Endodermal cell (in vitro differentiated cells): ENCODE results near the gene TFEC. TPM values are rescaled to one million over a fixed set of nuclear protein-coding genes. Genes with fewer than 3 reads are reported as not detected.

Experiments
- DNase-seq: peaks from one replicate; pipeline ENCODE4 v3.0.0-alpha.2; 2017
- H3K27ac ChIP-seq: 2 replicates; pipeline ENCODE4 v1.5.1; 2013; ENCODE audit warnings: mild to moderate bottlenecking, low read depth, low read length, moderate library complexity
- H3K27me3 ChIP-seq: 2 replicates; pipeline ENCODE4 v1.6.1; 2013; ENCODE audit warnings: mild to moderate bottlenecking, low read length, moderate library complexity; ENCODE audit not compliant: insufficient read depth, control insufficient read depth, poor library complexity, severe bottlenecking
- H3K36me3 ChIP-seq: 2 replicates; pipeline ENCODE4 v1.7.0; 2013; ENCODE audit warnings: mild to moderate bottlenecking, low read length, moderate library complexity; ENCODE audit not compliant: control insufficient read depth, insufficient read depth
- H3K4me1 ChIP-seq: one replicate; pipeline ENCODE4 v1.7.0; 2013; ENCODE audit warnings: low read length; ENCODE audit not compliant: control insufficient read depth, insufficient read depth
- H3K4me3 ChIP-seq: 2 replicates; pipeline ENCODE4 v1.5.1; 2013; ENCODE audit warnings: mild to moderate bottlenecking, low read length, moderate library complexity
- H3K9ac ChIP-seq: 2 replicates; pipeline ENCODE4 v1.6.1; 2013; ENCODE audit warnings: mild to moderate bottlenecking, low read length, moderate library complexity; ENCODE audit not compliant: poor library complexity, severe bottlenecking; ENCODE audit errors: extremely low read depth
- H3K9me3 ChIP-seq: 2 replicates; pipeline ENCODE4 v1.6.1; 2013; ENCODE audit warnings: mild to moderate bottlenecking, low read length, moderate library complexity; ENCODE audit not compliant: control insufficient read depth
- H3K27ac Mint-ChIP-seq: 2 replicates; pipeline ENCODE4 v1.8.0; 2020; ENCODE audit warnings: mixed read lengths
- H3K27me3 Mint-ChIP-seq: 2 replicates; pipeline ENCODE4 v1.8.0; 2021; ENCODE audit warnings: mild to moderate bottlenecking, mixed read lengths; ENCODE audit not compliant: insufficient read depth
- H3K36me3 Mint-ChIP-seq: 2 replicates; pipeline ENCODE4 v1.8.0; 2020; ENCODE audit warnings: low read depth, mixed read lengths
- H3K4me1 Mint-ChIP-seq: 2 replicates; pipeline ENCODE4 v1.8.0; 2020; ENCODE audit warnings: mixed read lengths
- H3K4me3 Mint-ChIP-seq: 2 replicates; pipeline ENCODE4 v1.8.0; 2020; ENCODE audit warnings: mild to moderate bottlenecking, moderate library complexity, mixed read lengths
- H3K9me3 Mint-ChIP-seq: 2 replicates; pipeline ENCODE4 v1.8.0; 2020; ENCODE audit warnings: mild to moderate bottlenecking, mixed read lengths
- WGBS, 2 experiments: methylation state at CpG; one replicate each; pipeline versions ENCODE4 v1.1.5 to v1.1.7; 2013; ENCODE audit warnings: missing lambda C conversion rate in 2 of 2, mixed read lengths in 1 of 2; ENCODE audit not compliant: insufficient coverage in 1 of 2, insufficient read length in 1 of 2; 5-methylcytosine and 5-hydroxymethylcytosine counted together
- total RNA-seq, 2 donors: library from RNA; stranded (reverse); fragmentation: NEBNext Ultra II Directional in 1 of 2; extraction: Animal tissue kit (Norgen Biotek cat#: 25700) in 1 of 2; gene quantifications; 2 replicates in 1 of 2; 3 replicates in 1 of 2; pipeline ENCODE4 v1.2.1, GENCODE V29; 2021
- TF ChIP-seq, protein P1 (sequence below): fragments of 200-600 bp; sonication (generic); conservative IDR thresholded peaks from 2 replicates; pipeline ENCODE4 v1.5.0; 2021; ENCODE audit warnings: antibody characterized with exemption, mild to moderate bottlenecking

TFEC gene
- total RNA-seq, 2 donors from 2014 or later, result not detected

DNA sequence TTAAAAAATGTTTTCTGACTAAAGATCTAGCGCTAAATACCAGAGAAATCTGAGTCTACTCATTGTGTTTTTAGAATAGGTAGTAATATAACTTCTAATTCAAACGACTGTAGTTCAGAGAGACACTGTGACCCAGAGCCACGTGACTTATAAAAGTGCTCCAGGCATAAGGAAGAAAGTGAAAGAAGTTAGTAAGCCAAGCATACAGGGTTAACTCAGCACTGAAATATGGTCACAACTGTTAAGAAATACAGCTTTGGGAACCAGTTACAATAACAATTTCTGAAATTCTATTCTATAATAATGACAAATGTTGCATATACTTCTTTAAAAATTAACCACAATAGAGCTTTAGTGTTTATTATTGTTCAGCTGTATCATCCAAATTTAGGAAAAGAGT, 119.1 kb downstream of the TFEC start:
- Histone ChIP-seq H3K4me1 (no peaks in the 10 kb centered on the region), H3K9ac (no peak overlapping the region), H3K27me3 (no peaks in the 10 kb centered on the region), H3K4me3 (no peak overlapping the region), H3K9me3 (no peaks in the 10 kb centered on the region), H3K36me3 (no peaks in the 10 kb centered on the region), H3K27ac (no peak overlapping the region)
- Mint-ChIP-seq H3K4me3 (no peak overlapping the region), H3K27ac (no peak overlapping the region), H3K36me3 (no peaks in the 10 kb centered on the region), H3K4me1 (no peaks in the 10 kb centered on the region), H3K27me3 (no peaks in the 10 kb centered on the region), H3K9me3 (no peaks in the 10 kb centered on the region)
- DNase-seq, result no peak
- TF ChIP-seq, protein P1, sequence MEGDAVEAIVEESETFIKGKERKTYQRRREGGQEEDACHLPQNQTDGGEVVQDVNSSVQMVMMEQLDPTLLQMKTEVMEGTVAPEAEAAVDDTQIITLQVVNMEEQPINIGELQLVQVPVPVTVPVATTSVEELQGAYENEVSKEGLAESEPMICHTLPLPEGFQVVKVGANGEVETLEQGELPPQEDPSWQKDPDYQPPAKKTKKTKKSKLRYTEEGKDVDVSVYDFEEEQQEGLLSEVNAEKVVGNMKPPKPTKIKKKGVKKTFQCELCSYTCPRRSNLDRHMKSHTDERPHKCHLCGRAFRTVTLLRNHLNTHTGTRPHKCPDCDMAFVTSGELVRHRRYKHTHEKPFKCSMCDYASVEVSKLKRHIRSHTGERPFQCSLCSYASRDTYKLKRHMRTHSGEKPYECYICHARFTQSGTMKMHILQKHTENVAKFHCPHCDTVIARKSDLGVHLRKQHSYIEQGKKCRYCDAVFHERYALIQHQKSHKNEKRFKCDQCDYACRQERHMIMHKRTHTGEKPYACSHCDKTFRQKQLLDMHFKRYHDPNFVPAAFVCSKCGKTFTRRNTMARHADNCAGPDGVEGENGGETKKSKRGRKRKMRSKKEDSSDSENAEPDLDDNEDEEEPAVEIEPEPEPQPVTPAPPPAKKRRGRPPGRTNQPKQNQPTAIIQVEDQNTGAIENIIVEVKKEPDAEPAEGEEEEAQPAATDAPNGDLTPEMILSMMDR, result no peak
- 85 to 100% methylated on average over 2 to 3 of the region's 3 CpGs for WGBS, 2 experiments

DNA sequence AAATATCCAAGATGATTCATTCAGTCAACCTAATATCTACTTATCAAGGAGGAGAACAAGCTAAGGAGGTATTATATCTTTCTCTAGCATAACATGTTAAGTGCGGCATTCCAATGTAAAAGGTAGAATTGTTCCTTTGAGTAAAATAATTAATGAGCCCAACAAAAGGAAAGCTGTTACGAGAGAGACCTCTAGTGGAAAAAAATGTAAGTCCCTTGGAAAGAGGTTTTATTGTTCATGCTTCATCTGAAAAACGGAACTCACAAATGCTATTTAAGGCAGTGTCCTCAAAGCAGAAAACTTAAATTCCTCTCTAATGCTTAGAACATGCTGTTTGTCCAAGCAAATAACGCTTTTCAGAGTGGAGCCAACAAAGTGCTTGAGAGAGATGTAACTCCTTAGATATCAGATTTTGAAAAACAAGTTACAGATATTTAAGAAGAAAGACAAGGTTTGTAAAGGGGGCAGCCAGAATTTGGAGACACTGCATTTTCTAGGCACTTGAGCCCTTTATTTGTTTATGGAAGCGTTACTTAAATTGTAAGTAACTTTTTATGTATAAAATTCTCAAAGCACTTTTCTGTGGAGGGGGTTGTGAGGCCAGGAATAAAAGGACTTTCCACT, 119.9 kb downstream of the TFEC start:
- Mint-ChIP-seq H3K36me3 (no peaks in the 10 kb centered on the region), H3K4me1 (no peaks in the 10 kb centered on the region), H3K27me3 (no peaks in the 10 kb centered on the region), H3K9me3 (no peaks in the 10 kb centered on the region), H3K27ac (no peak overlapping the region), H3K4me3 (no peak overlapping the region)
- Histone ChIP-seq H3K4me3 (no peak overlapping the region), H3K27me3 (no peaks in the 10 kb centered on the region), H3K9me3 (no peaks in the 10 kb centered on the region), H3K27ac (no peak overlapping the region), H3K36me3 (no peaks in the 10 kb centered on the region), H3K9ac (no peak overlapping the region), H3K4me1 (no peaks in the 10 kb centered on the region)
- TF ChIP-seq, protein P1, result peak; percentile 80
- WGBS, 2 experiments, result 14 to 25% methylated on average over 2 to 4 of the region's 5 CpGs
- DNase-seq, result no peak

DNA sequence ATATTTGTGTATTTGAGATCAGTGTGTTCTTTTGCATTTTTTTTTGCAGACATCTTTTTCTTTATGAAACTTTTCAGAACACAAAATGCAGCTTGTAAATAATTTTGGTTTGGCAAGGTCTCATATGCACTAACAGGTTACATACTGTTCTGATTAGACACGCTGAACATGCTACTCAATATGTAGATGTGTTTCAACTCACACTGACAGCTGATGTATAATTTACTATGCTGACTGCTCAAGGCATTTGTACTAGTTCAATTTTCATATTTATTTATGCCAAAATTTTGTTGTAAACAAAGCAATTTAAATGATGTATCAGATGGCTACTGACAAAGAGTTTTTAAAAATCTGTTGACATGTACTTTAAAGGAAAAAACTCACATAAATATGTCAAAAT, 123.8 kb downstream of the TFEC start:
- no peak overlapping the region for H3K9ac ChIP-seq
- Mint-ChIP-seq H3K4me3 (no peak overlapping the region), H3K27ac (no peak overlapping the region), H3K27me3 (no peaks in the 10 kb centered on the region), H3K4me1 (no peaks in the 10 kb centered on the region), H3K9me3 (no peaks in the 10 kb centered on the region), H3K36me3 (no peaks in the 10 kb centered on the region)
- H3K27me3 ChIP-seq, result no peaks in the 10 kb centered on the region
- DNase-seq, result no peak
- H3K4me3 ChIP-seq, result no peak overlapping the region
- no peaks in the 10 kb centered on the region for H3K36me3 ChIP-seq
- 94 to 100% methylated on average over 1 of the region's 1 CpG for WGBS, 2 experiments
- no peak overlapping the region for H3K27ac ChIP-seq
- no peaks in the 10 kb centered on the region for H3K9me3 ChIP-seq
- no peaks in the 10 kb centered on the region for H3K4me1 ChIP-seq
- TF ChIP-seq, protein P1, result no peak
